Measurements from ENCODE around the gene ZNF19.

GRCh38 chr16:71449020-71449419, 40.1 kb downstream of the ZNF19 start:
- TF ChIP-seq CTCF (conservative IDR thresholded peaks at IDR 0.05; ENCODE audit: low read length) (no peak), EZH2phosphoT487 (IDR thresholded peaks at IDR 0.05; ENCODE audit: borderline replicate concordance, low read depth, low read length) (no peak)

Data from OCI-LY7 (cell line).